Naive B cell (primary cell): ENCODE results near the gene NAT14. TPM values are rescaled to one million over a fixed set of nuclear protein-coding genes. Genes with fewer than 3 reads are reported as not detected.
"Not testable (repeated sequence)": the region's sequence is repeated elsewhere in the genome, so short reads cannot be mapped to it uniquely, and the experiment has no call there.

Experiments used
- ATAC-seq, 2 donors: fragments of 150-1000 bp; cut with Tn5 transposase; 2 replicates each; pipeline ENCODE4 v1.10.0; 2021; ENCODE audit warnings: low read depth in 2 of 2, mild to moderate bottlenecking in 2 of 2, moderate library complexity in 2 of 2
- DNase-seq: peaks from one replicate; pipeline ENCODE4 v3.0.0; 2022
- H3K27ac Mint-ChIP-seq, 6 donors: one replicate each; pipeline ENCODE4 v1.8.0; 2020 to 2022; ENCODE audit warnings: mild to moderate bottlenecking in 6 of 6, mixed read lengths in 6 of 6, moderate library complexity in 5 of 6, inconsistent platforms in 2 of 6
- H3K27me3 Mint-ChIP-seq, 3 donors: one replicate each; pipeline ENCODE4 v1.8.0; 2021 to 2022; ENCODE audit warnings: mixed read lengths in 3 of 3, mild to moderate bottlenecking in 1 of 3
- H3K36me3 Mint-ChIP-seq, 2 donors: one replicate each; pipeline ENCODE4 v1.8.0; 2020 to 2022; ENCODE audit warnings: mixed read lengths in 2 of 2, inconsistent platforms in 1 of 2, mild to moderate bottlenecking in 1 of 2
- H3K4me1 Mint-ChIP-seq, 3 donors: one replicate each; pipeline ENCODE4 v1.8.0; 2020 to 2022; ENCODE audit warnings: mixed read lengths in 3 of 3, inconsistent platforms in 1 of 3, mild to moderate bottlenecking in 1 of 3, moderate library complexity in 1 of 3
- H3K4me3 Mint-ChIP-seq, 8 donors: one replicate each; pipeline ENCODE4 v1.8.0; 2020 to 2022; ENCODE audit warnings: mild to moderate bottlenecking in 8 of 8, mixed read lengths in 8 of 8, moderate library complexity in 8 of 8, inconsistent platforms in 2 of 8
- H3K9me3 Mint-ChIP-seq, 7 donors: one replicate each; pipeline ENCODE4 v1.8.0; 2020 to 2022; ENCODE audit warnings: mixed read lengths in 7 of 7, mild to moderate bottlenecking in 5 of 7, inconsistent platforms in 2 of 7, moderate library complexity in 1 of 7
- polyA plus RNA-seq, 6 donors: library from polyadenylated mRNA; unstranded; fragments of 300-500 nt; fragmentation: Illumina TruSeq; gene quantifications; one replicate each; pipeline ENCODE4 v1.2.3, GENCODE V29; 2021; ENCODE audit warnings: low read depth in 6 of 6

Gene NAT14
- polyA plus RNA-seq, 6 donors from 2014 or later: 3.4 to 7.5 (median 4.8) TPM

DNA sequence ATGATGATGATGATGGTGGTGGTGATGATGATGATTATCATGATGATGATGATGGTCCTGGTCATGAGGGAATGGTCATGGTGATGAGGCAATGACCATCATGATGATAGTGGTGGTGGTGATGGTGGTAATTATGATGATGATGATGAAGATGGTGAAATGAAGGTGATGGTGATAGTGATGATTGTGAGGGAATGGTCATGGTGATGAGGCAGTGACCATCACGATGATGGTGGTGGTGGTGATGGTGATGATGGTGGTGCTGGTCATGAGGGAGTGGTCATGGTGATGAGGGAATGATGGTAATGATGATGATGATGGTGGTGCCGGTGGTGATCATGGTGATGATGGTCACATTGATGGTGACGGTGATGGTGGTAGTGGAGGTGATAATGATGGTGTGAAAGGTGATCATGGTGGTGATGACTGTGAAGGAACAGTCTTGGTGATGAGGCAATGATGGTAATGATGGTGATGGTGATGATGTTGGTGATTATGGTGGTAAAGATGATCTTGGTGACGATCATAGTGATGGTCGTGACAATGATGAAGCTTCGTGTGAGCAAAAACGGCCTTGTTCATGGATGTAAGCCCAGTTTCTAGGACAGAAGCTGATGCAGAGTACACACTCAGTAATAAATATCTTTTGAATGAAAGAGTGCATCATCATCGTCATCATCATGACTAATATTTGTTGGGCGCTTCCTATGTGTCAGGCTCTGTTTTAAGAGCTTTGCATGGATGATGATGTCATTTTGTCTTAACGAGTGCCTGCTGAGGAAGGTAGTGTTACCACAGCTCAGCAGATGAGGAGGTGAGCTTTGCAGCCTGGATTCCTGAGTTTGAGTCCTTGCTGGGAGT lies 34.7 kb downstream of the NAT14 start:
- H3K27me3 Mint-ChIP-seq: peaks cover 0 to 4% (median 3%) of the 10 kb centered on the region in 3 donors
- no peak overlapping the region for H3K27ac Mint-ChIP-seq
- DNase-seq (no peak), ATAC-seq (no peak)
- H3K9me3 Mint-ChIP-seq: no peaks in the 10 kb centered on the region
- H3K4me1 Mint-ChIP-seq: peaks cover 7 to 12% (median 11%) of the 10 kb centered on the region in 3 donors
- no peaks in the 10 kb centered on the region for H3K36me3 Mint-ChIP-seq
- H3K4me3 Mint-ChIP-seq: no peak overlapping the region

DNA sequence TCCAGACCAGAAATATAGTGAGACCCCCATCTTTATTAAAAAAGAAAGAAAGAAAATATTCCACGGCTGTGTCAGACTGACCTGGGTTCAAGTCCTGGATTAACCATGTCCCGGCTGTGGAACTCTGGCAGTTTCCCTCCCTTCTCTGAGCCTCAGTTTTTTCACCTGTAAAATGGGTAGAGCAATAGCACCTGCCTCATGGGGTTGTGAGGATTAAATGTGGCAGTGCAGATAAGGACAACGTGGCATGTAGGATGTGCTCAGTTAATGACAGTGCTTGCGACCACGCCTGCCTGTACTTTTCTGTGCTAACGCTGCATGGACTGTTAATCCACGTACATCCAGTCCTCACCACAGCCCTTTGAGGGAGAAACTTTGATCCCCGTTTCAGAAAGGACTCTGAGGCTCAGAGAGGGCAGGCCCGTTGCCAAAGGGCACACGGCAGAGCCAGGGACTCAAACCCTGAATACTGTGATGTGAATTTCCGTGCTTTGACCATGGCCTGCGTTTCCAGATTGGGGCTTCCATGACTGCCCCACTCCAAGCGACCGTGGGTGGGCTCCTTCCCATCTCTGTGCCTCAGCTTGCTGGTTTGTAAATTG lies 35.8 kb downstream of the NAT14 start:
- Mint-ChIP-seq H3K27ac (no peak overlapping the region), H3K36me3 (no peaks in the 10 kb centered on the region), H3K9me3 (no peaks in the 10 kb centered on the region), H3K4me3 (no peak overlapping the region), H3K4me1 (peaks cover 7 to 12% (median 11%) of the 10 kb centered on the region in 3 donors), H3K27me3 (peaks cover 4 to 12% (median 8%) of the 10 kb centered on the region in 3 donors)
- DNase-seq (no peak), ATAC-seq (no peak)

DNA sequence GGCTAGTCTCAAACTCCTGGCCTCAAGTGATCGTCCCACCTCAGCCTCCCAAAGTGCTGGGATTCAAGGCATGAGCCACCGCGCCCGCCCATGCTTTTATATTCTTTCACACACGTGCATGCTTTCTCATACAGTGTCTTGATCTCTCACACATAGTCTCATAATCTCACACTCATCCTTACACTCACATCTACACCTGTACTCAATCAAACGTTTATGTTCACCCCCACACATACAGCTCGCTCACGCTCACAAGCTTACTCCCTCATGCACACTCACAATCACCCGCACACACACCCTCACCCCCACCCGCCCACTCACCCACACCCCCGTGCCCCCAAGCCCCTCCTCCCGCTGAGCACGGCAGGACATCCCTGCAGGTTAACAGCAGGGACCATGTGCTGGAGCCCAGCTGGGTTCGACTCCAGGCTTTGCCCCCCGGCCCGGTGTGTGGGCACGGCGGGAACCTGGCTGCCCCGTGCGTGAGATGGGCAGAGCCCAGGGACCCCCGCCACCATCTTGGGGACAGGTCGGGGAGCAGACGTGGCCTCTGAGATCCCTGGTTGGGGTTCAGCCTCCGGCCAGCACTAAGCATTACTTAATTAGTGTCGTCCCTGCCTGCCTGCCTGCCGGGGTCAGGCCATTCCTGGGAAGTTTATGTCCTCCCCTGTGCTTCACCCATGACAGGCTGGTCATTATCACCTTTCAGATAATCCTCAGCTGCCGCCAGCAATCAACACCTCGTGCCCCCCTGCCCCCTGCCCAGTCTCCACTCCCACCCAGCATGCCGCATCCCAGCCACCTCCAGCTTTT lies 40.5 kb downstream of the NAT14 start:
- DNase-seq (no peak), ATAC-seq (no peak)
- no peak overlapping the region for H3K4me3 Mint-ChIP-seq
- no peaks in the 10 kb centered on the region for H3K36me3 Mint-ChIP-seq
- H3K27ac Mint-ChIP-seq: peak overlapping the region in 1 of 6 donors; percentile 37
- no peaks in the 10 kb centered on the region for H3K4me1 Mint-ChIP-seq
- no peaks in the 10 kb centered on the region for H3K9me3 Mint-ChIP-seq
- H3K27me3 Mint-ChIP-seq: peaks cover 4 to 12% (median 8%) of the 10 kb centered on the region in 3 donors

DNA sequence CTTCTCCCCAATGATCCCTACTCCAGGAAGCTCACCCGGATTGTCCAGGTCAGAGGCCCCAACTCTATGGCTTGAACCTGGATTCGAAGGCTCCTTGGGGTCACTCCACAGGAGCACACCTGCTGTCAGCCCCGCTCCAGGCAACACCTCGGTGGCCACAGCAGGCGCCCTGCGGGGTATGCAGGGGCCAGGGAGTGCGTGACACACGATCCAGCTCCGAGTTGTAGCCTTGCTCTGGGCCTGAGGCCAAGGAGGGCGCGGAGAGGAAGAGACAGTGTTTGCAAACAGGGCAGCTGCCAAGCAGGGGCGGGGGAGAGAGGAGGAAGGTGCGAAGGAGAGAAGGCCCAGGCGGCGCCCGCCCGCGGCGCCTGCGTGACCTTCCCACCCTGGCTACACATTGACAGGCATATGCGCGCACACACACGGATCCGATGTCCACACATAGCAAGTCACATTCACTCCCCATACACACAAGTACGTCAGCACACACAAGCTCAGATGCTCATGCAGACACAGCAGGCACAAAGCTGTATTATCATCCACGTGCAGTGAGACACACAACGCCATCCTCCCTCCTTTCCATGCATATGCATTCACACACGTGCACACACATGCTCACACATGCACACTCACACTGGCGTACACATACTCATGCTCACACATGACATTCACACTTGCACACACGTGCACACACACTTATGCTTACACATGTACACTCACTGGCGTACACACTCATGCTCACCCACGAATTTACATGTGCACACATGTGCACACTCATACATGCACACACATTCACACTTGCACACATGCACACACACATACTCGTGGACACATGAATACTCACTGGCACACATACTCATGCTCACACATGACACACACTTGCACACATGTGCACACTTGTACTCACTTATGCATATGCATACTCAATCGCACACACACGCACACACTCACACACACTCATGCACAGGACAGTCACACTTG lies 41.5 kb downstream of the NAT14 start:
- no peaks in the 10 kb centered on the region for H3K9me3 Mint-ChIP-seq
- ATAC-seq: no peak

DNA sequence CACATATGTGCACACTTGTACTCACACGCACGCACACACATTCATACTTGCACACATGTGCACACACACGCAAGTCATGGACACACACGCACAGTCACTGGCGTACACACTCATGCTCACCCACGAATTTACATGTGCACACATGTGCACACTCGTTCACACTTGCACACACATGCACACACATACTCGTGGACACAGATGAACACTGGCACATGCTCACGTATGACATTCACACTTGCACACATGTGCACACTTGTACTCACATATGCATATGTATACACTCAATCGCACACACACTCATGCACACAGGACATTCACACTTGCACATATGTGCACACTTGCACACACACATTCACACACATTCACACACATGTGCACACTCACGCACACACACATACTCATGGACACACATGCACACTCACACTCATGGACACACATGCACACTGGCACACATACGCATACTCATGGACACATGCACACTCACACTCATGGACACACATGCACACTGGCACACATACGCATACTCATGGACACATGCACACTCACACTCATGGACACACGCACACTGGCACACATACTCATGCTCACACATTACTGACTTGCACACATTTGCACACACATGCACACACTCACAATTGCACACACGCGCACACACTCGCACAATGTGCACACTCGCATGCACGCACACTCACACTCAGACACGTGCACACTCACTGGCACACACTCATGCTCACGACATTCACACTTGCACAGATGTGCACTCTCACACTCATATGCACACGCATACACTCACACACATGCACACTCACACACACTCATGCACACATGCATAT lies 42.4 kb downstream of the NAT14 start:
- no peak for ATAC-seq
- no peak overlapping the region for H3K4me3 Mint-ChIP-seq
- H3K27ac Mint-ChIP-seq: no peak overlapping the region
- peaks cover 4 to 12% (median 8%) of the 10 kb centered on the region in 3 donors for H3K27me3 Mint-ChIP-seq
- no peaks in the 10 kb centered on the region for H3K9me3 Mint-ChIP-seq
- no peaks in the 10 kb centered on the region for H3K4me1 Mint-ChIP-seq
- H3K36me3 Mint-ChIP-seq: no peaks in the 10 kb centered on the region
- no peak for DNase-seq

More for the DNA sequence above, 41.5 kb downstream of the NAT14 start:
- no peaks in the 10 kb centered on the region for H3K4me1 Mint-ChIP-seq
- H3K4me3 Mint-ChIP-seq: no peak overlapping the region
- no peaks in the 10 kb centered on the region for H3K36me3 Mint-ChIP-seq
- H3K27me3 Mint-ChIP-seq: peaks cover 4 to 12% (median 8%) of the 10 kb centered on the region in 3 donors
- no peak for DNase-seq
- no peak overlapping the region for H3K27ac Mint-ChIP-seq

DNA sequence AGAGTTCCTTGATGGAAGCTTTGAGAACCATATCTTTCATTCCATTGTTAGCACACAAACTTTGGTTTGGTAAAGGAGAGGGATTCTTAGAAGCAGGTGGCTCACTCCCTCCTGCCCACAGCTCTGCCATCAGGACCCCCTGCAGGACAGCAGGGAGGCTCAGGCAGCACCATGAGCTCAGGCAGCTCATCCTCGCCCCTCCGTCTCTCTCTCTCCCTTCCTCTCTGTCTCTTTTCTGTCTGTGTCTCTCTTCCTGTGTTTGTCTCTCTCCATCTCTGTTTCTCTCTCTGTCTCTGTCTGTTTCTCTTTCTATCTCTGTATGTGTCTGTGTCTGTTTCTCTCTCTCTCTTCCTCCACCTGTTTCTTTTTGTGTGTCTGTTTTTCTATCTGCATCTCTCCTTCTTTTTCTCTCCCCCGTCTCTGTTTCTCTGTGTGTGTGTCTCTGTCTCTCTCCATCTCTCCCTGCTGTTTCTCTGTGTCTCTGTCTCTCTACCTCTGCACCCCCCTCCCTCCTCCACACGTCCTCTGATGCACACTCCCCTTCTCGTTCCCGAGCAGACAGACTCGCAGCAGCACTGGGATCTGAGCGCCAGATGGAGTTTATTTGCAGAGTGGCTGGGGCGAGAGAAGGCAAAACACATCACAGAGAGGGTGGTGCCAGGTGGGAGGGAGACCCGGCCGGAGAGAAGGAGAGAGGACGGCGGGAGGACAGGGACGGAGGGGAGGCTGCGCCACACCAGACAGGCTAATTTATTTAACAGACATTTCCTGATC lies 43.2 kb downstream of the NAT14 start:
- peaks cover 4 to 12% (median 8%) of the 10 kb centered on the region in 3 donors for H3K27me3 Mint-ChIP-seq
- H3K4me3 Mint-ChIP-seq: no peak overlapping the region
- H3K27ac Mint-ChIP-seq: no peak overlapping the region
- H3K9me3 Mint-ChIP-seq: no peaks in the 10 kb centered on the region
- H3K36me3 Mint-ChIP-seq: no peaks in the 10 kb centered on the region
- H3K4me1 Mint-ChIP-seq: no peaks in the 10 kb centered on the region
- ATAC-seq (no peak), DNase-seq (no peak)

DNA sequence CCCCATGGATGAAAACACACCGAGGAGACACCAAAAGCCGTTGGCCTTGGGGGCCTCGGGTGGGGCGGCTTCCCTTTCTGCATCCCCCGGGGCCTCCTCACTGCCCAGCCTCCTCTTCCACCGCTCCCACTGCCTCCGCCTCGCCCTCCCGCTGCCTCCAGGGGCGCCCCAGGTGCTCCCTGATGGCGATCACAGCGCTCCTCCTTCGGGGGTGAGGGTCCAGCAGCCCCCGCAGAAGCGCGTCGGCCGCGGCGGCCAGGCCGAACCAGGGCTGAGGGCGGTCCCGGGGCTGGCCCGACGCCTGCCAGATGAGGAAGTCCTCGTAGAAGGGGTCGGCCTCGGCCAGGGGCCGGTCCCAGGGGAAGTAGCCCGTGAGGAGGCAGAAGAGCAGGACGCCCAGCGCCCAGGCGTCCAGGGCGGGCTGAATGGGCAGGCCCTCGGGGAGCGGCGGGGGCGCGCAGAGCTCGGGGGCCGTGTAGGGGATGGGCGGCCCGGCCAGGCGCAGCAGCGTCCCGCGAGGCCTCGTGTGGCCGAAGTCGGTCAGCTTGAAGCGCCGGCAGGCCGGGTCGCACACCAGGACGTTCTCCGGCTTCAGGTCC lies 44.7 kb downstream of the NAT14 start:
- H3K36me3 Mint-ChIP-seq: no peaks in the 10 kb centered on the region
- H3K4me3 Mint-ChIP-seq: no peak overlapping the region

DNA sequence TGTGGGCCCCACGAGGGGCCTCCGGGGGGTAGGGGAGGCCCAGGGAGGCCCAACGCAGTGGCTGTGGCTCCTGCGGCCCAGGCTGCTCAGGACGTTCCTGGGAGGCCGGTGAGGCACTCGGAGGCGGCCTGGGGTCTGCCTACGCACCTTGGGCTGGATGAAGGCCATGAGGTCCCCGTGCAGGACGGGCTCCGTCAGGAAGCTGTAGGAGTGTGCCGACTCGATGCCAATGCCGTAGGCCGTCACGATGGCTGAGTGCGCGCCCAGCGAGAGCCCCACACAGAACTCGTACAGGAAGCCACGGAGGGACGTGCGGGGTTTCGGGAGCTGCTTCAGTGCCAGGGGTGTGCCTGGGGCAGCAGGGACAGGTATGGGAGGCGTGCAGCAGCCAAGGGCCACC lies 46.0 kb downstream of the NAT14 start:
- Mint-ChIP-seq H3K4me3 (no peak overlapping the region), H3K27me3 (peaks cover 0 to 5% (median 5%) of the 10 kb centered on the region in 3 donors), H3K27ac (no peak overlapping the region), H3K36me3 (no peaks in the 10 kb centered on the region), H3K4me1 (no peaks in the 10 kb centered on the region), H3K9me3 (no peaks in the 10 kb centered on the region)
- no peak for DNase-seq
- no peak for ATAC-seq

More for the DNA sequence above, 44.7 kb downstream of the NAT14 start:
- H3K27ac Mint-ChIP-seq: no peak overlapping the region
- no peaks in the 10 kb centered on the region for H3K4me1 Mint-ChIP-seq
- H3K9me3 Mint-ChIP-seq: no peaks in the 10 kb centered on the region
- no peak for DNase-seq
- peaks cover under 1 to 14% (median 13%) of the 10 kb centered on the region in 3 donors for H3K27me3 Mint-ChIP-seq
- ATAC-seq: no peak

DNA sequence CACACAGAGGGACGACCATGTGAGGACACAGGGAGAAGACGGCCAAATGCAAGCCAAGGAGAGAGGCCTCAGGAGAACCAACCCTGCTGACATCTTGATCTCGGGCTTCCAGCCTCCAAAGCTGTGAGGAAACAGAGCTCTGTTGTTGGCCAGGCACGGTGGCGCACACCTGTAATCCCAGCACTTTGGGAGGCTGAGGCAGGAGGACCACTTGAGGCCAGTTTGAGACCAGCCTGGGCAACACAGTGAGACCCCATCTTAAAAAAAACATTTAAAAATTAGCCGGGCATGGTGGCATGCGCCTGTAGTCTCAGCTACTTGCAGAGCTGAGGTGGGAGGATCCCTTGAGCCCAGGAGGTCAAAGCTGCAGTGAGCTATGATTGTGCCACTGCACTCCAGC lies 49.3 kb downstream of the NAT14 start:
- H3K4me3 Mint-ChIP-seq, DNase-seq, H3K27me3 Mint-ChIP-seq, ATAC-seq, H3K4me1 Mint-ChIP-seq, H3K9me3 Mint-ChIP-seq, H3K36me3 Mint-ChIP-seq: not testable (repeated sequence)
- H3K27ac Mint-ChIP-seq: peak overlapping the region in 1 of 6 donors; percentile 60

DNA sequence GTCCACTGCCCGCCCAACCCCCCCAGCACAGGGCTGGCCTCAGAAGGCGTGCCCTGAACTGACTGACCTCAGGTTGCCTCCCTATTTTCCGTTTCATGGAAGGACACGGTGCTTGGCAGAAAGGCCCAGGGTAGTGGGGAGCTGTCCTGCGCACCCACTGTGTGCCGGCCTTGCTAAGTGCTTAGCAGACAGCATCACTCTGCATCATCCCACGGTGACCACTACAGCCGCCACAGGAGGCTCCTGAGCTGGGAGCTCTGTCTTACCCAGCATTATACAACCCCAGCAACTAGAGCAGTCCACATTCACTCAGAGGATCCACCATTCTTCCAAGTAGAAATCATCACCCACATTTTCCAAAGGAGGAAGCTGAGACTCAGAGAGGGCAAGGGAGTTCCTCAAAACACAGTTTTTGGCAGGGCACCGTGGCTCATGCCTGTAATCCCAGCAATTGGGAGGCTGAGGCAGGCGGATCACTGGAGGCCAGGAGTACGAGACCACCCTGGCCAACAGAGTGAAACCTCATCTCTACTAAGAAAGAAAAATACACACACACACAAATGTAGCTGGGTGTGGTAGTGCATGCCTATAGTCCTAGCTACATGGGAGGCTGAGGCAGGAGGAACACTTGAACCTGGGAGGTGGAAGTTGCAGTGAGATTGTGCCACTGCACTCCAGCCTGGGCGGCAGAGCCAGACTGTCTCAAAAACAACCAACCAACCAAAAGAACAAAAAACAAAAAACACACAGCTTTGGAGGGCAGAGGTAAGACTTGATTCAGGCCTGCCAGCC lies 50.4 kb downstream of the NAT14 start:
- H3K4me1 Mint-ChIP-seq: no peaks in the 10 kb centered on the region
- DNase-seq: no peak
- H3K36me3 Mint-ChIP-seq: no peaks in the 10 kb centered on the region
- no peaks in the 10 kb centered on the region for H3K9me3 Mint-ChIP-seq
- no peak overlapping the region for H3K27ac Mint-ChIP-seq
- peaks cover 0 to 9% (median 5%) of the 10 kb centered on the region in 3 donors for H3K27me3 Mint-ChIP-seq
- H3K4me3 Mint-ChIP-seq: no peak overlapping the region
- no peak for ATAC-seq

DNA sequence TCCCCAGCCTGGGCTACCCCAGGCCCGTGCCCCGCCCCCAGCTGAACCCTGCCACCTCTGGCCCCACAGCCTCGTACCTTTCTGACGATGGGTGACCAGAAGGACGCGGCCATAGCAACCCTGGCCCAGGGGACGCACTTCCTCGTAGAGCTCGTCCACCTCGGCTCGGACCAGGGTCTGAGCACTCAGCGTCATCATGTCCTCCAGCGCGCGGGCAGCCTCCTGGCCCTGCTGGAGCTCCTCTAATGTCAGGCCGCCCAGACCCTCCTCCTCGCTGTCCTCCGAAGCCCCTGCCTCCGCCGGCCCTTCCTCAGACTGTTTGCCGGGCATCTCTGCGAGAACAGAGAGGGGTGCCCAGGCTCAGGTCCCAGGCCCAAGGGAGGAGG lies 51.0 kb downstream of the NAT14 start:
- H3K4me3 Mint-ChIP-seq: no peak overlapping the region
- H3K27ac Mint-ChIP-seq: no peak overlapping the region
- H3K27me3 Mint-ChIP-seq: peaks cover 0 to 9% (median 5%) of the 10 kb centered on the region in 3 donors
- H3K9me3 Mint-ChIP-seq: no peaks in the 10 kb centered on the region
- H3K36me3 Mint-ChIP-seq: no peaks in the 10 kb centered on the region
- no peak for ATAC-seq
- DNase-seq: no peak
- no peaks in the 10 kb centered on the region for H3K4me1 Mint-ChIP-seq
